ENCODE data around the gene CDC42BPA.

DNA sequence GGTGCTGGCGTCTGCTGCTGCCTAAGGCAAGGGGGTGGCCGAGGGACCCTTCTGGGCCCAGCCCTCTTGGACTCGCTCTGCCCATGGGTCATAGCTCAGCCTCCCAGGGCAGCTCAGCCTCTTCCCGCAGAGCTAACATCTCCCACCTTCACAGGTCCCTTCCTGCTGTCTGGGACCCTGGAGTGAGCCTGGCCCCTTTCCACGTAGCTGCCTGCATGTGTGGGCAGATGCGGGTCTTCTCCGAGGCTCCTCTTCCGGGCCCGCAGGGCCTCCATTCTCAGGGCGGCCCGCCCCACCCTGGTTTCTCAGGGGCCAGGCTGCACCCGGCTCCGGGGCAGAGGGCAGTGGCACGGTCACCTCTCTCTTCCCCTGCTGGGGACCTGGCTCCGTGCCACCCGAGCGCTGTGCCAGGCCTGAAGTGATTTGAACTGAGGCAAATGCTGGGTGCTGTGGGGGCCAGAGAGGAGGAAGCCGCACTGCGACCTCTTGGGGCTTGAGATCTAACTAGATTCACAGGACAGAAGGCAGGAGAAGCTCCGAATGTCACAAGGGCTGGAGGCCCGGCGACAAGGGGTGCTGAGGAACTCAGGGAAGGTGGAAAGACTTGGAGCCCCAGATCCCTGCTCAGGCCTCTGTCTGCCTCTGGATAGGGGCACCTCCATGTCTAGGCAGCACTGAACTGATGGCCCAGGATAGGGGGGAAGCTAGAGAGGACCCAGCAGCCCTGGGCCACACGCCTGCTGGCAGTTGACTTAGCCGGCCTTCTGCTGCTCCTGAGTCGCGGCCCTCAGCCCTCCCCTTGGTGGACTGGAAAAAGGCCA is 337.5 kb downstream of the CDC42BPA start:
- TF ChIP-seq, protein P1, sequence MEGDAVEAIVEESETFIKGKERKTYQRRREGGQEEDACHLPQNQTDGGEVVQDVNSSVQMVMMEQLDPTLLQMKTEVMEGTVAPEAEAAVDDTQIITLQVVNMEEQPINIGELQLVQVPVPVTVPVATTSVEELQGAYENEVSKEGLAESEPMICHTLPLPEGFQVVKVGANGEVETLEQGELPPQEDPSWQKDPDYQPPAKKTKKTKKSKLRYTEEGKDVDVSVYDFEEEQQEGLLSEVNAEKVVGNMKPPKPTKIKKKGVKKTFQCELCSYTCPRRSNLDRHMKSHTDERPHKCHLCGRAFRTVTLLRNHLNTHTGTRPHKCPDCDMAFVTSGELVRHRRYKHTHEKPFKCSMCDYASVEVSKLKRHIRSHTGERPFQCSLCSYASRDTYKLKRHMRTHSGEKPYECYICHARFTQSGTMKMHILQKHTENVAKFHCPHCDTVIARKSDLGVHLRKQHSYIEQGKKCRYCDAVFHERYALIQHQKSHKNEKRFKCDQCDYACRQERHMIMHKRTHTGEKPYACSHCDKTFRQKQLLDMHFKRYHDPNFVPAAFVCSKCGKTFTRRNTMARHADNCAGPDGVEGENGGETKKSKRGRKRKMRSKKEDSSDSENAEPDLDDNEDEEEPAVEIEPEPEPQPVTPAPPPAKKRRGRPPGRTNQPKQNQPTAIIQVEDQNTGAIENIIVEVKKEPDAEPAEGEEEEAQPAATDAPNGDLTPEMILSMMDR (IDR thresholded peaks at IDR 0.05), result no peak
- no peak for TF ChIP-seq POLR2A (IDR thresholded peaks at IDR 0.05)
